GM10847 (cell line): ENCODE data around the gene CHST10.

Source experiments
- POLR2A ChIP-seq: IDR thresholded peaks from 2 replicates; pipeline ENCODE4 v1.6.1; 2011; ENCODE audit not compliant: insufficient read length; ENCODE audit errors: extremely low read depth

CHST10 gene

DNA sequence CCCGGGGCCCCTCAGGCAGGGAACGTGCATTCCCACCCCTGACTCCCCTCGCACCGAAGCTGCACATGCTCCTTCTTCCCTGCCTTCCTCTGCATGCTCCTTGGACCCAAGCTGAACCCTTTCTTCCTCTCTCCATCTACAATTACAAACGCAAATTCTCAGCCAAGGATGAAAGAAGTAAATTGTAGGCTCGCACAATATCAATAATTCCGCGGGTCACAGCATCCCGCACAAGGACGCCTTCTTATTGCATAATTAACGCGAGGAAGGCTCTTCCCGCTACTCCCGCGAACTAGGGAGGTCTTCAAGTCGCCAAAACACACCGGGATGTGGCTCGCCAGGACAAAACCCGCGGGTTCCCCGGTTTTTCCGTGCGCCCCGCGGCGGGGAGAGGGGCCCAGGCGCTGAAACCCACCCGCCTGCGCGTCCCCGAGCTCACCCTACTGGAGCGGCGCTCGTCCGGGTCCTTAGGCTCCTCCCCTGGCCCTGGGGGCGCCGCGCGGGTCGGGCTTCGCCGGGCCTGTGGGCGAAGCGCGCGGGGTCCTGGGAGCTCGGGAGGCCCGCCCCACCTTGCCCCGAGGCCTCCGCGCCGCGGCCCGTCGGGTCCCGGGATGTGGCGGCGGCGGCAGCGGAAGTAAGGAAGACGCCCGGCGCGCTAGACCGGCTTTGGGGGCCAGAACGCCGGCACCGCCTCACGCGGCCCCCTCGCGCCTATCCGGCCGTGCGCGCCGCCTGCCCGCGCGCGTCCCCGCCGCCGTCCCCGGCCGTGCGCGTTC, at the start of gene CHST10:
TSS of gene CHST10 (minus strand) at position 734 of the 776 bp plus-strand sequence. CDS start 10,993 bp downstream, outside the sequence.
- peak; percentile 18 for TF ChIP-seq POLR2A

DNA sequence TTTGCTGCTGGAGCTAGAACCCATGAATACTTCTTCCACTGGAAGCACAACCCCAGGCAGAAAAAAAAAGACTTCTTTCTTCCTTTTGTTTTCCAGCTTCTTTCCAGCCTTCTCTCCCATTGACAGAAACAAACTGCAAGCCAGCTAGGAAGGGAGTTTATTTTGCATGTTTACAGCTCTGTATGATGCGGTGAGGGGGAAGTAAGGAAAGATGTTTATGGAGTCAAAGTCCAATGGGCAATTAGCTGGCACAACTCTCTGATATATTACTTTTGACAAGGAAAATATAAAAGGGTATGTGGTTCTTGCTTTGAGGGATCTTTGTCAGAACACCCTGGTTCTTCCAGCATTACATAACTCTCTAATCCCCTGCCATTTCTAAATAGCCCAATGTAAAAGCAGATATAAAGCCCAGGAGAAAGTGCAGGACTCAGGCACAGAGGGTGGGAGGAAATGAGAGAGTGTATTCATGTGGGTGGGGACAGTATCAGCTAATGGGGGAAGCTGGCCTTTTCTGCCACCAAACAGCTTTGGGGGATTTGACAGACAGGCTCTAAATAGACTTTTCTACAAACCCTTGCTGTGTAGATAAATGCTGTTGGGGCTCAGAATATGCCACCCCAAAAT, 43.5 kb upstream of the CHST10 start:
- TF ChIP-seq POLR2A = no peak

DNA sequence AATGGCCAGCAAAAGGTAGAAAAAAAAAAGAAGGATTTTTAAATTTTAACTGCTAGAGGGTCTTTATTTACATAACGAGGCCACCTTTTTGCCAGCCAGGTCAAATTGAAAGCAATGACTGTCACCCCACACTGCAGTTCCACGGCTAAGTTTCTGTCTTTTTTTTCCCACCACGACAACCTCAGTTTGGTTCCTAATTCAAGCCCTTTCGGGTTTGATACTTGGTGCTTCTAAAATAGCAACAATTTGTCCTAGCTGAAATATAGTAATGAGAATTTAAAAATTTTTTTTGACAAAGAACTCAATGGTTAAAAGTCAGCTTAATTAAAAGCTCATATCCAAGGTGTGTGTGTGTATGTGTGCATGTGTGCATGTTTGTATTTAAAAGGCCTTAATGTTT, 36.4 kb upstream of the CHST10 start:
- TF ChIP-seq POLR2A = no peak

DNA sequence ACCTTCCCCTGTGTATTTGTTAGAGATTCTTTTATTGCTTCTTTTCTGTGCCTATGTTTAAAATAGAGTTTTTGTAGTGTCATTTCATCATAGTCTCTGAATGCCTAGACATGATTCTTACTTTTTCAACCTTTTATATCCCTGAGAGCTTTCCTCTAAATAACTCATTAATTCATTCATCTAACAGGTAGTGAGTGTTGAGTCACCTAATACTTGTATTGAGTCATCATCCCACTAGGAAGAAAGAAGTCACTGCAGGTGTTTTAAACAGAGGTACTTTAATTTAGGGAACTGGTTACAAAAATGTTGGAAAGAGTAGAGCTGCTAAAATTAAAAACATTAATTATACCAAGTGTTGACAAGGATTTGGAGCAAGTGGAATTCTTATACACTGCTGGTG, 34.3 kb upstream of the CHST10 start:
- TF ChIP-seq POLR2A = no peak

DNA sequence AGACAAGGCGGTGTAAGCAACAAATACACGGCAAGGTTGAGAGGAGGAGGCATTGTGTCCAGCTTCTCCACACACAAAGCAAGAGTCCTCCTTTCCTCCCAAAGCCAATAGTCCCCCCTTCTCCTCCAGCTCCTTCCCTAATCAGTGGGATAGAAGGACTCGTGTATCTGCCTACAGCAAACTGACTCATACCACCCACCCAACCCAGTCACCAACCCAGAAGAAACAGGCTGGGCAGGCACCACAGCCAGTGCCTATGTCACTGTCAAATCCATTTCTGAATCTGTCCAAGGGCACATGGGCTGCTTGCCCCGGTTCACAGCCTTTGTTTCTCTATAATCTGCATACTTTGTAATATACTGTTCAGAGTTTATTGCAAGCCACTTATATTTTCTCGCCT, 33.6 kb upstream of the CHST10 start:
- no peak for TF ChIP-seq POLR2A

GRCh38 chr2:100446696-100447095, 29.2 kb upstream of the CHST10 start:
- no peak for TF ChIP-seq POLR2A

- no peak for TF ChIP-seq POLR2A
Measured at GRCh38 chr2:100437751-100438150, 20.3 kb upstream of the CHST10 start.

GRCh38 chr2:100429726-100430125, 12.3 kb upstream of the CHST10 start:
- no peak for TF ChIP-seq POLR2A

DNA sequence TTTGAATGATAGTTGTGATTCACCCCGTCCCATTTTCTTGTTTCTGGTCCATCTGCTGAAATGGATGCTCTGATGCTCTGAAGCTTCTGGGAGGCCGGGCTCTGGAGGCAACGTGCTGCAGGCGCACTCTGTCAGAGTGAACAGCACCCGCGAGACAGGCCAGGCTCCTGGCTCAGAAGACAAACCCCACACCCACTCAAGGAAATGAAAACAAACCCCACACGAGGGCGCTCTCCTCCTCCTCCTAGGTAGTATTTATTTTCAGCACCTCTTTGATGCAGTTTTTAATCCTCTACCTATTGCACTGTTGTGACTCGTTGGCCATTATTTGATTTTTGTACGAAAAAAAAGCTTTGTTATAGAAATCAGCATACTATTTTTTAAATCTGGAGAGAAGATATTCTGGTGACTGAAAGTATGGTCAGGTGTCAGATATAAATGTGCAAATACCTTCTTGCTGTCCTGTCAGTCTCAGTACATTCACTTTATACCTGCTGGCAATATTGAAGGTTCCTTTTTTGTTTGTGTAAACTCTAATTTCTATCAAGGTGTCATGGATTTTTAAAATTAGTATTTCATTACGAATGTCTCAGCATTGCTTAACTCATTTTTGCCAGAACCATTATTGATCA, 10.3 kb upstream of the CHST10 start:
- no peak for TF ChIP-seq POLR2A

DNA sequence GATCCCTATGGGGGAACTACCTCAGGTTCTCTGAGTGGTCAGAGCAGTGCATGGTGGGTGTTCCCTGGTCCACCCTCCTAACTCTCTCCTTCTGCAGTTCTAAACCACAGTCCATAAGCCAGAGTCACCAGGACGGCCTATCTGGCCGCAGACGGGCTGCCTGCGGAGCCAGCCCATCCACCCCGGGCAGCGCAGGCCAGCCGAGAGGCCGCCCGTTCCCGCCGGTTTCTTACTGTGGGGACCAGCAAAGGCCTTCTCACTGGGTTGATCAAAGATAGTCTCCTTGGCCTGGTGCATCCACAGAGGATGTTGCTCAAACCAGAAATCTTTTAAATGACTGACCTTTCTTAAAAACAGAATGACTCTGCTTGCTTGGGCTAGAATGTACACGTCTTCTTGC, 9.6 kb upstream of the CHST10 start:
- TF ChIP-seq POLR2A = no peak

- no peak for TF ChIP-seq POLR2A
Measured at GRCh38 chr2:100426384-100426720, 8.9 kb upstream of the CHST10 start.

DNA sequence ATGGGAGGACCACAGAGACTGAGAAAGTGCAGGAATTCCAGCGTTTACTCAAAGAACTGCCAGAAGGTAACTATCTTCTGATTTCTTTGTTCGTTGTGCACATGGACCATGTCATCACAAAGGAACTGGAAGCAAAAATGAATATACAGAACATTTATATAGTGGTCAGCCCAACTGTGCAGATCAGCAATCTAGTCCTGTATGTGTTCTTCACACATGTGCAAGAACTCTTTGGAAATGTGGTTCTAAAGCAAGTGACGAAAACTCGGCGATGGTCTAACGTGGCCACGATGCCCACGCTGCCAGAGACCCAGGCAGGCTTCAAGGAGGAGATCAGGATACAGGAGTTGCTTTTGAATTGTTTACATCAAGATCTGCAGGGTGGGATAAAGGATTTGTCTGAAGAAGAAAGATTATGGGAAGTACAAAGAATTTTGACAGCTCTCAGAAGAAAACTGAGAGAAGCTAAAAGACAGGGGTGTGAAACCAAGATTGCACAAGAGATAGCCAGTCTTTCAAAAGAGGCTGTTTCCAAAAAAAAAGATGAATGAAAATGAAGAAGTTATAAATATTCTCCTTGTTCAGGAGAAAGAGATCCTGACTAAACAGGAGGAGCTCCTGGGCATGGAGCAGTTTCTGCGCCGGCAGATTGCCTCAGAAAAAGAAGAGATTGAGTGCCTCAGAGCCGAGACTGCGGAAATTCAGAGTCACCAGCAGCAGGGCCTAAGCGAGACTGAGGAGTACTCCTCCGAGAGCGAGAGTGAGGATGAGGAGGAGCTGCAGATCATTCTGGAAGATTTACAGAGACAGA, 8.3 kb upstream of the CHST10 start:
- TF ChIP-seq POLR2A = no peak

DNA sequence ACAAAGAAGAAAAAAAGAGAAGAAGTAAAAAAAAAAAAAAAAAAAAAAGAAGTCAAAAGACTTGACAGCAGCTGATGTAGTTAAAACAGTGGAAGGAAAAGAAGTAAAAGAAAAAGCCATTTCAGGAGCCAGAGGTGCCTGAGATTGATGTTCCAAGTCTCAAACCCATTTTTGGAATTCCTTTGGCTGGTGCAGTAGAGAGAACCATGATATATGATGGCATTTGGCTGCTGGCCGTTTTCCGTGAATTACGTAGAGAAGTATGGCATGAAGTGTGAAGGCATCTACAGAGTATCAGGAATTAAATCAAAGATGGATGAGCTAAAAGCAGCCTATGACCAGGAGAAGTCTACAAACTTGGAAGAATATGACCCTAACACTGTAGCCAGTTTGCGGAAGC, 7.6 kb upstream of the CHST10 start:
- no peak for TF ChIP-seq POLR2A

GRCh38 chr2:100424277-100424875, 6.9 kb upstream of the CHST10 start:
- no peak for TF ChIP-seq POLR2A

- TF ChIP-seq POLR2A = no peak
Measured at GRCh38 chr2:100423631-100424030, 6.2 kb upstream of the CHST10 start.
